ENCODE measurements around the gene MEGF11. TPM values are rescaled to one million over a fixed set of nuclear protein-coding genes. Genes with fewer than 3 reads are reported as not detected.

MEGF11 gene
- total RNA-seq, 1 experiment from 2014 or later = 2.3 TPM

DNA sequence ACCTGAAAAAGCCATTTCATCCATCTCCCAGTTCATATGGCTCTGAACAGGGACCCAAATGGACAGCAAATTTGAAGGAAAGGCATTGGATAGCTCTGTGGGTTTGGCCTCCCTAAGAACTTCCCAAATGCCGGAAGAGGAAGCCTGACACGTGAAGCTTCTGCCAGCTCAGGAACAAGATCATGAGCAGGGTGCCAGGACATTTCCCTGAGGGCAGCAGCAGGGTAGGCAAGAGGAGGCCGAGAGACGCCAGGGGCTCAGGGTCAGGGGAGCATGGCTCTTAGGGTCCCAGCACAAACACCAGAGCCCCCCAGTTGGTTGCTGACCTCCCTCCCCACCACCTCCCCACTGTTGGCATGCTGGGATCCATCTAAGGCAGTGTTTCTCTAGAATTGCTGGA is 187.5 kb downstream of the MEGF11 start:
- POLR2A ChIA-PET = no interaction called here
- Histone ChIP-seq H3K4me1 (ENCODE audit: control insufficient read depth in 1 of 2, insufficient read depth in 2 of 2, low read length in 2 of 2) (peaks cover 3 to 8% of the 10 kb centered on the region in 2 experiments; a peak in 2 of 4 replicates), H3K9ac (ENCODE audit: low read length) (no peak overlapping the region), H3K27me3 (ENCODE audit: insufficient read depth, low read length) (no peaks in the 10 kb centered on the region), H3K9me2 (ENCODE audit: insufficient read depth) (no peaks in the 10 kb centered on the region), H3K36me3 (ENCODE audit: control insufficient read depth in 1 of 2, insufficient read depth in 2 of 2, low read length in 2 of 2) (no peaks in the 10 kb centered on the region), H4K20me1 (ENCODE audit: insufficient read depth) (no peaks in the 10 kb centered on the region), H3K4me2 (ENCODE audit: low read length) (no peak overlapping the region), H3K79me2 (ENCODE audit: insufficient read depth, low read length) (no peaks in the 10 kb centered on the region), H2AFZ (ENCODE audit: low read depth, low read length, poor library complexity, severe bottlenecking) (no peak overlapping the region), H3K9me3 (ENCODE audit: control insufficient read depth in 1 of 2, insufficient read depth in 1 of 2, low read depth in 1 of 2, low read length in 2 of 2) (no peaks in the 10 kb centered on the region), H3K4me3 (replicated peaks in 1 of 2; ENCODE audit: low read depth in 1 of 2, low read length in 2 of 2) (no peak overlapping the region), H3K27ac (ENCODE audit: low read depth, low read length) (no peak overlapping the region)
- intact Hi-C loops (cut with micrococcal nuclease) = no loop called here
- no peak for TF ChIP-seq TCF7L2 (IDR thresholded peaks at IDR 0.05; ENCODE audit: borderline replicate concordance, extremely low read depth, insufficient read depth, insufficient read length)
- TF ChIP-seq JUND (IDR thresholded peaks at IDR 0.05) = no peak
- CTCF ChIA-PET = no interaction called here
- no TSS peak for BruUV-seq (replicated peaks)
- RAD21 ChIA-PET (ENCODE audit: low non-redundant PET in 1 of 2, low total read pairs in 2 of 2, uncharacterized antibody in 2 of 2, unreplicated experiment in 2 of 2) = no interaction called here
- ATAC-seq (no peak), DNase-seq (ENCODE audit: low read depth, low spot score) (no peak)

DNA sequence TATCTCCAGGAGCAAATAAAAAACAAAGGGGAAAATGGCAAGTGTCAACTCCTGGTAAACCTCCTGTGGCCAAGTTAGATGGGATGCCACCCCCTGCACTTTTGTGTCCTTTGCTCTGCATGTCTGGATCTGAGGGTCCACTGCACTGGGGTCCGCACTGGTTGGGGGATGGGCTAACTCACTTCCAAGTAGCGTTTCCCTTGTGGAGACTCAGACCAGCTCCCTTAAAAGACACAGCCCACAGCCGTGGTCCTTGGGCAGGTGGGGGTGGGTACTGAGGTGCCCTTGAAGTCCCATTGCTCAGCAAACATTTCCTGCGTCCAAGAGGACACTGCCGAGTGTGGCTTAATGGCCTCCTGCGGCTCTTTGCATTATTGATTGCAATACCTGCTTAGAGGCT is 188.2 kb downstream of the MEGF11 start:
- H3K36me3 ChIP-seq (ENCODE audit: control insufficient read depth in 1 of 2, insufficient read depth in 2 of 2, low read length in 2 of 2) = no peaks in the 10 kb centered on the region
- H3K9ac ChIP-seq (ENCODE audit: low read length) = no peak overlapping the region
- DNase-seq (ENCODE audit: low read depth, low spot score) (no peak), ATAC-seq (no peak)
- ChIA-PET POLR2A (no interaction called here), CTCF (no interaction called here), RAD21 (ENCODE audit: low non-redundant PET in 1 of 2, low total read pairs in 2 of 2, uncharacterized antibody in 2 of 2, unreplicated experiment in 2 of 2) (no interaction called here)
- H3K27ac ChIP-seq (ENCODE audit: low read depth, low read length) = no peak overlapping the region
- no peaks in the 10 kb centered on the region for H3K9me3 ChIP-seq (ENCODE audit: control insufficient read depth in 1 of 2, insufficient read depth in 1 of 2, low read depth in 1 of 2, low read length in 2 of 2)
- no TSS peak for BruUV-seq (replicated peaks)
- no peak overlapping the region for H3K4me3 ChIP-seq (replicated peaks in 1 of 2; ENCODE audit: low read depth in 1 of 2, low read length in 2 of 2)
- H3K79me2 ChIP-seq (ENCODE audit: insufficient read depth, low read length) = no peaks in the 10 kb centered on the region
- no peak overlapping the region for H2AFZ ChIP-seq (ENCODE audit: low read depth, low read length, poor library complexity, severe bottlenecking)
- intact Hi-C loops (cut with micrococcal nuclease) = no loop called here
- peaks cover 3 to 8% of the 10 kb centered on the region in 2 experiments; a peak in 2 of 4 replicates for H3K4me1 ChIP-seq (ENCODE audit: control insufficient read depth in 1 of 2, insufficient read depth in 2 of 2, low read length in 2 of 2)
- no peaks in the 10 kb centered on the region for H4K20me1 ChIP-seq (ENCODE audit: insufficient read depth)
- no peak overlapping the region for H3K4me2 ChIP-seq (ENCODE audit: low read length)
- no peaks in the 10 kb centered on the region for H3K9me2 ChIP-seq (ENCODE audit: insufficient read depth)
- H3K27me3 ChIP-seq (ENCODE audit: insufficient read depth, low read length) = no peaks in the 10 kb centered on the region; the same call in 1 of the 2 replicates
- TF ChIP-seq, protein P1, sequence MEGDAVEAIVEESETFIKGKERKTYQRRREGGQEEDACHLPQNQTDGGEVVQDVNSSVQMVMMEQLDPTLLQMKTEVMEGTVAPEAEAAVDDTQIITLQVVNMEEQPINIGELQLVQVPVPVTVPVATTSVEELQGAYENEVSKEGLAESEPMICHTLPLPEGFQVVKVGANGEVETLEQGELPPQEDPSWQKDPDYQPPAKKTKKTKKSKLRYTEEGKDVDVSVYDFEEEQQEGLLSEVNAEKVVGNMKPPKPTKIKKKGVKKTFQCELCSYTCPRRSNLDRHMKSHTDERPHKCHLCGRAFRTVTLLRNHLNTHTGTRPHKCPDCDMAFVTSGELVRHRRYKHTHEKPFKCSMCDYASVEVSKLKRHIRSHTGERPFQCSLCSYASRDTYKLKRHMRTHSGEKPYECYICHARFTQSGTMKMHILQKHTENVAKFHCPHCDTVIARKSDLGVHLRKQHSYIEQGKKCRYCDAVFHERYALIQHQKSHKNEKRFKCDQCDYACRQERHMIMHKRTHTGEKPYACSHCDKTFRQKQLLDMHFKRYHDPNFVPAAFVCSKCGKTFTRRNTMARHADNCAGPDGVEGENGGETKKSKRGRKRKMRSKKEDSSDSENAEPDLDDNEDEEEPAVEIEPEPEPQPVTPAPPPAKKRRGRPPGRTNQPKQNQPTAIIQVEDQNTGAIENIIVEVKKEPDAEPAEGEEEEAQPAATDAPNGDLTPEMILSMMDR (IDR thresholded peaks at IDR 0.05 in 2 of 3, conservative IDR thresholded peaks at IDR 0.05 in 1 of 3; ENCODE audit: borderline replicate concordance in 1 of 3, insufficient read depth in 1 of 3, low read depth in 2 of 3, low read length in 2 of 3) = no peak
- TF ChIP-seq CEBPB (IDR thresholded peaks at IDR 0.05; ENCODE audit: low read depth) (no peak), TCF7L2 (IDR thresholded peaks at IDR 0.05; ENCODE audit: borderline replicate concordance, extremely low read depth, insufficient read depth, insufficient read length) (no peak), POLR2AphosphoS5 (IDR thresholded peaks at IDR 0.05; ENCODE audit: low read depth, low read length) (no peak), JUND (IDR thresholded peaks at IDR 0.05) (no peak), YY1 (IDR thresholded peaks at IDR 0.05; ENCODE audit: extremely low read depth, insufficient replicate concordance, low read depth, low read length) (no peak), EGR1 (IDR thresholded peaks at IDR 0.05; ENCODE audit: low read depth) (no peak), CBX3 (IDR thresholded peaks at IDR 0.05; ENCODE audit: low read depth) (no peak), POLR2A (IDR thresholded peaks at IDR 0.05; ENCODE audit: borderline replicate concordance, extremely low read depth, insufficient read depth, insufficient read length) (no peak), FOSL1 (IDR thresholded peaks at IDR 0.05; ENCODE audit: low read depth) (no peak), EZH2 (IDR thresholded peaks at IDR 0.05) (no peak), SP1 (IDR thresholded peaks at IDR 0.05; ENCODE audit: low read depth) (no peak), ELF1 (IDR thresholded peaks at IDR 0.05; ENCODE audit: borderline replicate concordance, low read depth) (no peak), ZNF274 (IDR thresholded peaks at IDR 0.05; ENCODE audit: low read depth, low read length) (no peak)
- TF ChIP-seq, protein P2, sequence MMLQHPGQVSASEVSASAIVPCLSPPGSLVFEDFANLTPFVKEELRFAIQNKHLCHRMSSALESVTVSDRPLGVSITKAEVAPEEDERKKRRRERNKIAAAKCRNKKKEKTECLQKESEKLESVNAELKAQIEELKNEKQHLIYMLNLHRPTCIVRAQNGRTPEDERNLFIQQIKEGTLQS (IDR thresholded peaks at IDR 0.05) = no peak
- TF ChIP-seq, protein P3, sequence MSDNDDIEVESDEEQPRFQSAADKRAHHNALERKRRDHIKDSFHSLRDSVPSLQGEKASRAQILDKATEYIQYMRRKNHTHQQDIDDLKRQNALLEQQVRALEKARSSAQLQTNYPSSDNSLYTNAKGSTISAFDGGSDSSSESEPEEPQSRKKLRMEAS (IDR thresholded peaks at IDR 0.05) = no peak
- TF ChIP-seq, protein P4, sequence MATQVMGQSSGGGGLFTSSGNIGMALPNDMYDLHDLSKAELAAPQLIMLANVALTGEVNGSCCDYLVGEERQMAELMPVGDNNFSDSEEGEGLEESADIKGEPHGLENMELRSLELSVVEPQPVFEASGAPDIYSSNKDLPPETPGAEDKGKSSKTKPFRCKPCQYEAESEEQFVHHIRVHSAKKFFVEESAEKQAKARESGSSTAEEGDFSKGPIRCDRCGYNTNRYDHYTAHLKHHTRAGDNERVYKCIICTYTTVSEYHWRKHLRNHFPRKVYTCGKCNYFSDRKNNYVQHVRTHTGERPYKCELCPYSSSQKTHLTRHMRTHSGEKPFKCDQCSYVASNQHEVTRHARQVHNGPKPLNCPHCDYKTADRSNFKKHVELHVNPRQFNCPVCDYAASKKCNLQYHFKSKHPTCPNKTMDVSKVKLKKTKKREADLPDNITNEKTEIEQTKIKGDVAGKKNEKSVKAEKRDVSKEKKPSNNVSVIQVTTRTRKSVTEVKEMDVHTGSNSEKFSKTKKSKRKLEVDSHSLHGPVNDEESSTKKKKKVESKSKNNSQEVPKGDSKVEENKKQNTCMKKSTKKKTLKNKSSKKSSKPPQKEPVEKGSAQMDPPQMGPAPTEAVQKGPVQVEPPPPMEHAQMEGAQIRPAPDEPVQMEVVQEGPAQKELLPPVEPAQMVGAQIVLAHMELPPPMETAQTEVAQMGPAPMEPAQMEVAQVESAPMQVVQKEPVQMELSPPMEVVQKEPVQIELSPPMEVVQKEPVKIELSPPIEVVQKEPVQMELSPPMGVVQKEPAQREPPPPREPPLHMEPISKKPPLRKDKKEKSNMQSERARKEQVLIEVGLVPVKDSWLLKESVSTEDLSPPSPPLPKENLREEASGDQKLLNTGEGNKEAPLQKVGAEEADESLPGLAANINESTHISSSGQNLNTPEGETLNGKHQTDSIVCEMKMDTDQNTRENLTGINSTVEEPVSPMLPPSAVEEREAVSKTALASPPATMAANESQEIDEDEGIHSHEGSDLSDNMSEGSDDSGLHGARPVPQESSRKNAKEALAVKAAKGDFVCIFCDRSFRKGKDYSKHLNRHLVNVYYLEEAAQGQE (IDR thresholded peaks at IDR 0.05; ENCODE audit: low read depth) = no peak
